IPS-18c (cell line): Measurements from ENCODE around the gene TM4SF1.

Experiments
- H3K4me3 ChIP-seq: 2 replicates; pipeline ENCODE4 v1.7.0; 2013; ENCODE audit warnings: low read depth, mild to moderate bottlenecking, low read length, moderate library complexity; ENCODE audit not compliant: insufficient read depth
- H3K9me3 ChIP-seq: one replicate; pipeline ENCODE4 v1.6.1; 2013; ENCODE audit warnings: mild to moderate bottlenecking, low read length, moderate library complexity; ENCODE audit not compliant: control insufficient read depth, insufficient read depth

The TM4SF1 gene

DNA sequence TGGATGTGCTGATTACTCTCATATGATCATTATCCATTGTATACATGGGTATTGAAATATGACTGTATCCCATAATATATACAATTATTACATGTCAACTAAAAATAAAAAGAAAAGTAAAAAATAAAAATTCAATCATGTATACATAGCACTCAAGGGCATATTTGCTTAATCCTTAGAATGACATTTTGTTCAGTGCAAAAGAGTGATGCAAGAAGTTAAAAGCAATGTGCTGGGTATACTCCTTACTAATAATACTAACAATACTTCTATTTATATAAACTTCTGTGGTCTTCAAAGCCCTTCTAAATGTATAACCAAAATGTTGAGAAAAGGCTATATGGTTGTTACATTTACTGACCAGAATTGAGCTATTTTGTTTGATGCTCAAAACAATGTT, 23.2 kb upstream of the TM4SF1 start:
- Histone ChIP-seq H3K9me3 (no peaks in the 10 kb centered on the region), H3K4me3 (no peak overlapping the region)

DNA sequence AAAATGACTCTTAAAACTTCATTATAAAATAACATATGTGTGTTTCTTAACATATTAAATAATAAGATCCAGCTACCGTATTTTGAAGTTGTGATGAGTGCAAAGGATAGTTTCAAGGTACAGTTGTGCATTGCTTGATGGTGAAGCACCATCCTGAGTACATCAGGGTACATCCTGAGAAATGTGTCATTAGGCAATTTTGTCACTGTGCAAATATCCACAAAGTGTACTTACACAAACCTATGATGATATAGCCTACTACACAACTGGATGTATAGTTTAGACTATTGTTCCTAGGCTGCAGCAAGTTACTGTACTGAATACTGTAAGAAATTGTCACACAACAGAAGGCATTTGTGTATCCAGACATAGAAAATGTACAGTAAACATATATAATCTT, 20.8 kb upstream of the TM4SF1 start:
- Histone ChIP-seq H3K9me3 (no peaks in the 10 kb centered on the region), H3K4me3 (no peak overlapping the region)

DNA sequence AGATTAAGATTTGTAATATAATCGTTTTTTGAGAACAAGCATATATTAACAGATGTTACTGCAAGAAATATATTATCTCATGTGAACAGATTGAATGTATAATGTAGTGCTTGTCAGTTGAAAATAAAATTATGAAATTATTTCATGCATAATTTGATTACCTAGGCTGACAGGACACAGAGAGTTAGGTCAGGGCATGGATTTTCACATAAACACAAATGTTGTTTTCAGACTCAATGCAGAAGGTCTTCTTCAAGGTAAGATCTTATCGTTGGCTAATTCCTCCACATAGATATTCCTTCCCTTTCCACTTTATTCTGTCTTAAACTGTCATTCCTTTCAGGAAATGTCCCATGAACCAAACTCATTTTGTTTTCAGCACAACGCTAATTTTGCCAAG, 20.1 kb upstream of the TM4SF1 start:
- Histone ChIP-seq H3K9me3 (no peaks in the 10 kb centered on the region), H3K4me3 (no peak overlapping the region)

DNA sequence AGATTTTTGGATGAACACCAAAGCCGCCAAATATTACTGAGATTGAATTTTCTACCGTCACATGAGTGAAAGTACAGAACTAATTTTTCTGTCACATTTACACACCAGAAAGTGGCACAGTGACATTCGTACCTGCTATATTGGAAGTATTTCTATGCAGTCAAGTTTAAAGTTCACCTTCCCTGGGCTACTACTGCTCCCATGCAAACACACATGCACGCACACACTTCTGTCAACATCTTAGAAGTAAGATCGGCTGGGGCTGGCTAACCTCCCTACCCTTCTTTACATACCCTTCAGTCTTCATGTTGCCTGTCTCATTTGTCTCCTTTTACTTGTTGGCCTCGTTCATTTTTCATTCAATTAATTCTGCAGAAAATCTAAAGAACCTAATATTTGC, 19.0 kb upstream of the TM4SF1 start:
- Histone ChIP-seq H3K9me3 (no peaks in the 10 kb centered on the region), H3K4me3 (no peak overlapping the region)

DNA sequence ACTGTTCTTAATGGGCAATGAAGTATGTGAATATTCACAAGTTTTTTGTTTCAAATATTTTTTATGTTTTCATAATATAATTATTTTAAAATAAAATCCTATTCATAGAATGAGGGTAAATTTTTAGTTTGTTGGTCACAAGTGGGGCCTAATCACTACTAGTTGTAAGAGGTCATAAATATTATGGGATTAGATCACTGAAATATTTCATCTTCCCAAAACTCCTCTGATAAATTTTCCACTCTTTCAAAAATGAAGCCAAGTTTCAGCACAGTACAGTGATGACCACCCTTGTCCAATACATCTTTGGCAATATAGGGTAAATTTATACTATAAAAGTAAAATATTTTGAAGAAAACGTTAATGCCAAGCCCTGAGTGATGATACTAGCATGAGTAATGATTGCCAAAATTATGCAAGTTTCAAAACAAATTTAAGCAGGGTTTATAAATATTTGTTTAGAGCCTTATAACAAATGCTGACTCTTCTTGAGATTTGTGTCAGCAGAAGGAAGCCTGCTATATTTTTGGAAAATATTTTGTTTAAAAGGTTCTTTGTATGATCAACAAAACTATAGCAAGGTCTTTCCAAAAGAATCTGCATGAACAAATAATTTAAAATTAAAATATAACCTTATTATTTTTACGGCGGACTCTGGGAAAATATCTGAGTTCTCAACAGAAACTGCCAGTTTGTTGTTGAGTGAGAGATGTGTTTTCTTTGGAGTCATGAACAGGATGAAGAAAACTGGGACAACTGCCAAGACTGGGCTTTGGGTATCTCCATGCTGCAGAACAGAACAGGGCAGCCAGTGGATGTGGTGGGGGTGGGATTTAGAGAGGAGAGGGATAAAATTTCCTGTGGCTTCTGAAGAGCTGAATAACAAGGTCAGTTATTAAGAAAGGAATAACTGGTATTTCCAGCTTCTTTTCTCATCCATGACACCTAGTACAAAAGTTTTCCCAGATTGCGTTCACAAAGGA, 17.9 kb upstream of the TM4SF1 start:
- Histone ChIP-seq H3K4me3 (no peak overlapping the region), H3K9me3 (no peaks in the 10 kb centered on the region)

DNA sequence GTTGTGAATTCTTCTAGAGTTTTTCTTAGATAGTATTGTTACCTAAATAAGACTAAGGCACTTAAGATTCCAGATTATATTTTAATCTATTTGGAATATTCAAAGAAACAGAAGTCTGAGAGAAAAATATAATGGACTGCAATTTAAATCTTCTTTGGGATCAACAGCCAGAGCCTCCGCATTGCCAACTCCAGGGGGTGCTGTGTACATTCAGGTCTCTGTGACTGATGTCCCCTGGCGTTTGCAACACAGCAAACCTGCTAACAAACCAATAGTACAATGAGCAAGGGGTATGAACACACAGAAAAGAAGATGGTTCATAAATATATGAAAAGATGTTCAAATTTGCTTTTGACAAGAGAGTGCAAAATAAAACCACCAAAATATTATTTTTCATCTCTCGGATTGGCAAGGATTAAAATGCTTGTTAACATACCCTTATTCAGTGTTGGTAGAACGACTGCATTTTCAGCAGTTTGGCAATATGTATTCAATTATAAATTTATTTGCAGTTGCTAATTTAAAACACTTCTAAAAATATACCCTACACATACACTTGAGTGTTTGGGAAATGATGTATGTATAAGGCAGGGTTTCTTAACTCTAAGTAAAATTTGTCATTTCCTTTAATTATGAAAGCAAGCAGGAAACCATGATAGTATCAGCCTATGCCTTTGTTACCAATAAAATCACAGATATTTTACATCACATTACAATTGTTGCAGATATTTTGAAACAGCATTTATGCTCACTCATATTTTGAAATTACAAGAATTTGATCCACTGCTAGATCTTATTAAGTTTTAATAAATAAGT, 16.1 kb upstream of the TM4SF1 start:
- Histone ChIP-seq H3K4me3 (no peak overlapping the region), H3K9me3 (no peaks in the 10 kb centered on the region)

DNA sequence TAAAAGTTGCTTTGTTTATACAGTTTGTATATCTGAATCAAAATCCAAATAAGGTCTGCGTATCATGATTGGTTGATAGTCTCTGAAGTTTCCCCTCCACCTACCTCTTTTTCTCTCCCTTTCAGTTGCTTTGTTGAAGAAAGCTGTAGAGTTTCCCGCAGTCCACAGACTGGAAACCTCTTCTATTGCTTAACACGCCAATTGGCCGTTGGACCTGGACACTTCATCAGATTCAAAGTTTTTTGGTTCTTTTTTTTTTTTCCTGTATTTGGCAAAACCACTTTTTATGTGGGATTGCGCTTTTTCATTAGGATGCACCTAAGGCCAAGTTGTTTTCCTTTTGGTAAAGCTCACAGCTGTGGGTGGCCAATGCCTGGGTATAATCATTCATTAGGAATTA, 14.5 kb upstream of the TM4SF1 start:
- no peak overlapping the region for H3K4me3 ChIP-seq
- H3K9me3 ChIP-seq: no peaks in the 10 kb centered on the region

DNA sequence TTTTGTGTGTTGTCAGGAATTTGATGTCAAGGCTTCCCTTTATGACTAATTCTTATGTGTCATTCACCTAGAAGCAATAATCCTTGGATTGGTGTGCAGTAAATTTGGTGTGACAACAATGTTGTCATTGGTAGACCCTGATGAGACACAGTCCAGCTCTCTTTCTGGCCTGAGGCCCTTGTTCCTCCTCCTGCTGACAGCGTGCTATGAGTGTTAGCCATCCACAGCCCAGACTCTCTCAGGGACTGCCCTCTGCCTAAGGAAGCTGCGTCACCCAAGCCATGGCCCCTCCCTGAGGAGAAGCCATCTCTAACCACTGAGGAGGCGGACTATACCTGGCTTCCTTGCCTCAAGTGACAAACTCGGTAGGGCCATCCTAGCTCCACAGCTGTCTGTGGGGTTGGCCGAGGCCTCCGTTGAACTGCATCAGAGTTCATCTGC, 13.3 kb upstream of the TM4SF1 start:
- Histone ChIP-seq H3K4me3 (no peak overlapping the region), H3K9me3 (no peaks in the 10 kb centered on the region)

DNA sequence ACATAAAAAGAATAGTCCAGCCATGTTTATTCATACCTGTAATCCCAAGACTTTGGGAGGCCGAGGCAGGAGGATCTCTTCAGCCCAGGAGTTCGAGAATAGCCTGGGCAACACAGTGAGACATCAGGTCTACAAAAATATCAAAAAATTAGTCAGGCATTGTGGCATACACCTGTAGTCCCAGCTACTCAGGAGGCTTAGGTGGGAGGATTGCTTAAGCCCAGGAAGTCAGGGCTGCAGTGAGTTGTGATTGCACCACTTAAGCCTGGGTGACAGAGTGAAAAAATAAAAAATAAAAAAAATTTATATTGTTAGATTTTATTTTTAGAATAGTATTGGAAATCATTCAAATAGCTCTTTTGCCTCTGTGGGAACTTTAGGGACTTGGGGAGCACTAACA, 12.8 kb upstream of the TM4SF1 start:
- Histone ChIP-seq H3K9me3 (no peaks in the 10 kb centered on the region), H3K4me3 (no peak overlapping the region)

DNA sequence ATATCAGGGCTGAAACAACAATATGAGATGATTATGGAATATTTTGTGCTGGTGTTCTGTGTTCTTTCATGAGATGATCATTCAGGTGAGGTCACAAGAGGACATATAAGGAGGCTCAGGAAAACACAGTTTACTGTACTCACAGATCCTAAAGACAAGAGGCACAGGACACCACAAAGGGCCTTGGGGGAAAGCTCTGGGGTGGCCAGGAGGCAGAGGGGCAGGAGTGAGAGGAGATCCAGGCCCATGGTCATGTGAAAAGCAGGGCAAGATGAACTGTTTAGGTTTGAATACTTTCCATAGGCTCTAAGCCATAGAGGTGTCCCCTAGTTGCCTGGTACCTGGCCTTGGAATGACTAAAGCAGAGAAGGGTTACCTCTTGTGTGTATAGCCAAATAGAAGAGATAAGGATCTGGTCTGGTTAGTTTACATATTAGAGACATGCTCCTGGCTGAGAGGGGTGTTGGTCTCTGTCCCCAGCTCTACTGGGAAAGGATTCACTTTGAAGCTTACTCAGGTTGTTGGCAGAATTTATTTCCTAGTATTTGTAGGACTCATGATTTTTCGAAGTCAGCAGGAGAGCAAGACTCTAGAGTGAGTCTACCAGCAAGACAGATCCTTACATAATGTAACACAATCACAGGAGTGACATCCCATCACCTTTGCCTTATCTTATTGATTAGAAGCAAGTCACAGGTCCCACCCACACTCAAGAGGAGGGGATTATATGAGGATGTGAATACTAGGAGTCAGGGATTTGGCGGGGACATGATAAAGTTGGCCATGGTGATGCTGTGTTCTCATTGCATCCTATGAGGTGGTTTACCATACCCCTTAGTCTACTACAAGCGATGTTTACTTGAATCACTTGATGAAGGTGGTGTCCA, 11.3 kb upstream of the TM4SF1 start:
- Histone ChIP-seq H3K4me3 (no peak overlapping the region), H3K9me3 (no peaks in the 10 kb centered on the region)

DNA sequence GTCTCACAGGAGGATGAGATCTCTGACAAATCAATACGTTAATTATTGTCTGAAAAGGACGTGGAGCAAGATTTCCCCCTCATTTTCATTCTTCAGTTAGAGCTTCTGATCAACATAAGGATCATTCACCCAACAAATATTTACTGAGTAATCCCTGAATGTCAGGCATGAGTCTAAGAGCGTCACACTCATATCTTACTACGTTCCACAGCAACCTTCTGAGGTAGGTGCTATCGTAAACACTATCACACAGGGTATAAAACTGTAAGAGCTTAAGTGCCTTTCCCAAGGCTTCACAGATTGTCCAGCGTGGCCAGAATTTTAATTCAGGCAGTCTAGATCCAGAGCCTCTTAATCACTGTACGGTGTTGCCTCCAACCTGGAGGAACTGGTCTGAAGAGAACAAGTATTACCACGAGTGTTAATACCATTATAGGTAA, 10.6 kb upstream of the TM4SF1 start:
- Histone ChIP-seq H3K9me3 (no peaks in the 10 kb centered on the region), H3K4me3 (no peak overlapping the region)

DNA sequence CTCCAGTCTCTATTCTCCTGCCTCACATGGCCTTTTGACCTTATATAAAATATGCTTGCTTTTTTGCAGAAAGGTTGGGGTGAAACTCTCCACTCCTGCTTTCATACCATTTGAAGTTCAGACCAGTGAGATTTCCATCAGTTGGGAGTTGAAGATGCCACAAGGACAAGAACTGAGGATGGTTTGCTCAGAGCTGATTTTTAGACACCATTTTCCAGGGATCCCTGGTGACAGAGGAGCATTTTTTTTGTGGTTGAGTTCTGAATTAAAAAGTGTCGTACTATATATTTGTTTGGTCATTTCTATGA, 8.8 kb upstream of the TM4SF1 start:
- H3K9me3 ChIP-seq: no peaks in the 10 kb centered on the region
- H3K4me3 ChIP-seq: no peak overlapping the region

DNA sequence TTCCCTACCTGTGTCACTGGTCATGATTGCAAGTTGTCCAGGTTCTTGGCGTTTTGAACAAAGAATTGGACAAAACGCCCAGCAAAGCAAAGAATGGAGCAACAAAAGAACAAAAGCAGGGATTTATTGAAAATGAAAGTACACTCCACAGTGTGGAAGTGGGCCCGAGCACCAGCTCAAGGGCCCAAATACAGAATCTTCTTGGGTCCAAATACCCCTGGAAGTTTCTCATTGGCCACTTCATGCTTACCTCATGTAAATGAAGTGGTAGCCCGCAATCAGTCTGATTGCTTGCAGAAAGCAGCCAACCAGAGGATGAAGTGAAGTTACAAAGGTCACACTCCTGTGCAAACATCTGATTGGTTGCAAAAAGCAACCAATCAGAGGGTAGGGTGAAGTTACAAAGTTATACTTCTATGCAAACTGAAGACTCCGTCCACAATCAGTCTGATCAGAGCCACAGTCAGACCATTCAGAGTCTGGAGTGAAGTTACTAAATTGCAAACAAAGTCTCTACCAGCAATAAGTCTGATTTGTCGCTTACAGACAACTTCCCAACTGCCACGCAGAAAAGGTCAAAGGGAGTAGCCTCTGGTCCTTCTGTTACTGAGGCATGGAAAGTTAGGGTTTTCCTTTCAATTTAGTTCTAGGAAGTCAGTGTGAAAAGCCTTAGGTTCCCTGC, 8.3 kb upstream of the TM4SF1 start:
- H3K9me3 ChIP-seq: no peaks in the 10 kb centered on the region
- H3K4me3 ChIP-seq: no peak overlapping the region

DNA sequence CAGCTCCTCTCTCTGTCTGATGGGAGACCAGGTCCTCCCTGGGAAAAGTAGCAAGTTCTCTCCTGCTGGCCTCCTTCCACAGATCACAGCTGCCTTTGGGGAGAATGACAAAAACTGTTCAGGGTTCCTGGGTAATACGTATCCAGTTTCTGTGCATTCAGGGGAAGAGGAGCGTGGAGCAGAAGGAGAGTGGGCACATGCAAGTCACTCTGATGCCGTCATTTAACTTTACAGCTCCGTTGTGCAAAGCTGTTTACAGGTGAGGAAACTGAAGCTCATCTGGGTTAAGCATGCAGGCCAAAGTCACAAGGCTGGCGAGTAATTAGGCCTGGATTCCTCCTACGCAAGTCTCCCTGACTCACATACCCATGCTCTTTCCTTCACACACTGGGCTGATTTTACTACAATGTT, 7.5 kb upstream of the TM4SF1 start:
- Histone ChIP-seq H3K4me3 (no peak overlapping the region), H3K9me3 (peaks cover 2% of the 10 kb centered on the region)

DNA sequence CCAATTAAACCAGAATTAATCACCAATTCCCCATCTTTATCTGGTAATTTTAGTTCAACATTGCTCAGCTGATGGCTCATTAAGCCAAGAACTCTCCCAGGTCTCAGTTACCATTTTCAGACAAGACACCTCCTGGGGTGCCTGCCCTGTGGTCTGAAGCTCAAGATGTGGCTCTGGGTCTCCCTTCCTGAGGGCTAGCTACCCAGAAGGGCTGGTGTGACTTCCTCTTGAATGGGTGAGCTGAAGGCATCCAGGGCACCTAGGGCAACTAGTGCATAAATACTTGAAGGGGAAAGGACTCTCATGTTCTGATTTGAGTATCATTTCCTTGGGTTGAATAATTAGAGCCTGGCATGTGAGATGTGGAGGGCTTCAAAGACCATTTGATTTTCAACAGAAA, 6.7 kb upstream of the TM4SF1 start:
- Histone ChIP-seq H3K9me3 (peaks cover 4% of the 10 kb centered on the region), H3K4me3 (no peak overlapping the region)

DNA sequence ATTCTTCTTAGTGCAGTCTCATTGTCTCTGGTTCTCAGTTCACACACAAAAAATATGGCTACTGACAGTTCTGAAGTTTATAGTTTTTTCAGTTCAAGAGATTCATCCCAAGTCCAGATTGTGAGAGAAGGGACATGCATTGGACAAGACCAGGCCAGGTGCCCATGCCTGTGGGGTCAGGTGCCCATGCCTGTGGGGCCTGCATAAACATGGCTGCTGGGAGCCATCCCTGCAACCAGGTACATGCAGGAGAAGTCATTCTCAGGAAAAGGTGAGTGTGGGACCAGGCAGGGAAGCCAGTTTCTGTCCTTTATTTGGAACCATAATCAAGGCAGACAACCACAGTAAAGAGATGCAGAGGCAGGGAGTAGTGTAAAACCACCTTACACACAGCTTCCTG, 6.3 kb upstream of the TM4SF1 start:
- H3K9me3 ChIP-seq: peaks cover 4% of the 10 kb centered on the region

DNA sequence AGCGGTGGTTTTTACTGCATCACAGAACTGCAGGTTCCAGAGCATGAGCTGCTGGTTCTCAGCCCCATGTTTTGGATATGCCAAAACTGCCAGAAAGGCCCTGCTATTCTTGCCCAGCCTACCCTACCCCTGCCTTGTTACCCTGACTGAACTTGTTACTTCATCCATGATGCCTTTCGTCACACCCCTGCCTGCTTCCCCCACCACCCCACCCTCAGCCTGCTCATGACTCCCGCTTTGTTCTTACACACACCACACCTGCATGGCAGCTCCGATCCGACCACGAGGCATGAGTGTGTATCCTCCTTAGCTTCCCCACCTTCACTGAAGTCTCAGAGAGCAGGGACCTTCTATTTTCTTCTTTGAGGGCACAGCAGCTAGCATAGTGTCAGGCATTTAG, 5.1 kb upstream of the TM4SF1 start:
- H3K4me3 ChIP-seq: no peak overlapping the region
- H3K9me3 ChIP-seq: peaks cover 4% of the 10 kb centered on the region

More for the DNA sequence above, 6.3 kb upstream of the TM4SF1 start:
- H3K4me3 ChIP-seq: no peak overlapping the region
